Liver (tissue), 9 donors: ENCODE data around the gene TMEM233. TPM values are rescaled to one million over a fixed set of nuclear protein-coding genes. Genes with fewer than 3 reads are reported as not detected.

Experiments
- DNase-seq: peaks from one replicate; pipeline ENCODE4 v3.0.0-alpha.2; 2017; ENCODE audit warnings: low spot score
- H3K27ac ChIP-seq, 2 donors: one replicate each; pipeline ENCODE4 v1.7.0; 2013; ENCODE audit warnings: inconsistent platforms in 2 of 2, low read length in 2 of 2, control low read depth in 1 of 2, low read depth in 1 of 2, mild to moderate bottlenecking in 1 of 2
- H3K27me3 ChIP-seq, 4 donors: one replicate each; pipeline versions ENCODE4 v1.6.1 to v1.7.0; 2013; ENCODE audit warnings: low read length in 3 of 4, inconsistent platforms in 1 of 4, mild to moderate bottlenecking in 1 of 4, moderate library complexity in 1 of 4; ENCODE audit not compliant: control insufficient read depth in 4 of 4, insufficient read depth in 4 of 4
- H3K36me3 ChIP-seq, 4 donors: one replicate each; pipeline versions ENCODE4 v1.6.1 to v1.7.0; 2013; ENCODE audit warnings: low read length in 3 of 4, mild to moderate bottlenecking in 3 of 4, low read depth in 1 of 4, moderate library complexity in 1 of 4; ENCODE audit not compliant: control insufficient read depth in 4 of 4, insufficient read depth in 3 of 4
- H3K4me1 ChIP-seq, 4 donors: one replicate each; pipeline versions ENCODE4 v1.6.1 to v1.7.0; 2013; ENCODE audit warnings: low read length in 3 of 4, mild to moderate bottlenecking in 3 of 4, moderate library complexity in 1 of 4; ENCODE audit not compliant: control insufficient read depth in 4 of 4, insufficient read depth in 4 of 4
- H3K4me3 ChIP-seq, 3 donors: one replicate each; pipeline versions ENCODE4 v1.6.1 to v1.7.0; 2013; ENCODE audit warnings: low read length in 3 of 3, control low read depth in 1 of 3, low read depth in 1 of 3, mild to moderate bottlenecking in 1 of 3
- H3K9ac ChIP-seq, 2 donors: one replicate each; pipeline ENCODE4 v1.7.0; 2013; ENCODE audit warnings: low read length in 2 of 2, mild to moderate bottlenecking in 2 of 2, moderate library complexity in 2 of 2, control low read depth in 1 of 2, low read depth in 1 of 2
- H3K9me3 ChIP-seq, 4 donors: one replicate each; pipeline versions ENCODE4 v1.6.1 to v1.7.0; 2013; ENCODE audit warnings: low read length in 3 of 4; ENCODE audit not compliant: control insufficient read depth in 4 of 4
- ATF3 ChIP-seq: IDR thresholded peaks from 2 replicates; pipeline ENCODE4 v1.6.1; 2016; ENCODE audit warnings: antibody characterized with exemption
- CTCF ChIP-seq: fragments of 150-350 bp; IDR thresholded peaks from 2 replicates; pipeline ENCODE4 v1.5.1; 2017; ENCODE audit warnings: improper control_type of control experiment, low read depth, low read length; ENCODE audit not compliant: missing input control
- EGR1 ChIP-seq, 2 donors: IDR thresholded peaks; 2 replicates each; pipeline ENCODE4 v1.6.1; 2016 to 2018; ENCODE audit warnings: antibody characterized with exemption in 2 of 2, low read depth in 2 of 2
- FOXA1 ChIP-seq: IDR thresholded peaks from 2 replicates; pipeline ENCODE4 v1.6.1; 2016; ENCODE audit warnings: antibody characterized with exemption
- FOXA2 ChIP-seq: IDR thresholded peaks from 2 replicates; pipeline ENCODE4 v1.6.1; 2016; ENCODE audit warnings: antibody characterized with exemption
- GABPA ChIP-seq, 2 donors: IDR thresholded peaks in 1 of 2; conservative IDR thresholded peaks in 1 of 2; 2 replicates each; pipeline ENCODE4 v1.6.1; 2016; ENCODE audit warnings: antibody characterized with exemption in 2 of 2, mild to moderate bottlenecking in 1 of 2, moderate library complexity in 1 of 2
- HNF4A ChIP-seq, 2 donors: conservative IDR thresholded peaks; 2 replicates each; pipeline ENCODE4 v1.6.1; 2016; ENCODE audit warnings: antibody characterized with exemption in 2 of 2, mild to moderate bottlenecking in 2 of 2
- HNF4G ChIP-seq: IDR thresholded peaks from 2 replicates; pipeline ENCODE4 v1.6.1; 2016; ENCODE audit warnings: antibody characterized with exemption
- JUND ChIP-seq, 2 donors: IDR thresholded peaks; 2 replicates each; pipeline ENCODE4 v1.6.1; 2016; ENCODE audit warnings: antibody characterized with exemption in 2 of 2
- MAX ChIP-seq: IDR thresholded peaks from 2 replicates; pipeline ENCODE4 v1.6.1; 2016; ENCODE audit warnings: antibody characterized with exemption
- NR2F2 ChIP-seq: IDR thresholded peaks from 2 replicates; pipeline ENCODE4 v1.6.1; 2016; ENCODE audit warnings: antibody characterized with exemption
- RAD21 ChIP-seq, 2 donors: IDR thresholded peaks; 2 replicates each; pipeline ENCODE4 v1.6.1; 2016; ENCODE audit warnings: antibody characterized with exemption in 2 of 2, mild to moderate bottlenecking in 2 of 2
- REST ChIP-seq: IDR thresholded peaks from 2 replicates; pipeline ENCODE4 v1.6.1; 2016; ENCODE audit warnings: antibody characterized with exemption, mild to moderate bottlenecking
- RXRA ChIP-seq, 2 donors: IDR thresholded peaks; 2 replicates each; pipeline ENCODE4 v1.6.1; 2017 to 2018; ENCODE audit warnings: antibody characterized with exemption in 2 of 2, mild to moderate bottlenecking in 1 of 2
- SP1 ChIP-seq: IDR thresholded peaks from 2 replicates; pipeline ENCODE4 v1.6.1; 2018; ENCODE audit warnings: antibody characterized with exemption, mild to moderate bottlenecking
- TAF1 ChIP-seq: conservative IDR thresholded peaks from 2 replicates; pipeline ENCODE4 v1.6.1; 2016; ENCODE audit warnings: antibody characterized with exemption, mild to moderate bottlenecking
- YY1 ChIP-seq: IDR thresholded peaks from 2 replicates; pipeline ENCODE4 v1.6.1; 2016; ENCODE audit warnings: antibody characterized with exemption, mild to moderate bottlenecking
- WGBS: extraction: QIAGEN DNeasy Blood & Tissue Kit; methylation state at CpG from one replicate; pipeline ENCODE4 v1.1.7; 2013; 5-methylcytosine and 5-hydroxymethylcytosine counted together
- polyA plus RNA-seq, 2 donors: library from polyadenylated mRNA; stranded (reverse) in 1 of 2; unstranded in 1 of 2; fragments of 200-250 nt in 1 of 2; fragments of >200 nt in 1 of 2; fragmentation: Nextera tagmentation in 1 of 2; extraction: Ambion mirVana in 1 of 2; gene quantifications; one replicate each; pipeline versions ENCODE4 v1.2.1 to v1.2.3, GENCODE V29; 2013 to 2015
- total RNA-seq, 2 donors: library from RNA; depleted of rRNA; stranded (reverse); fragments of >200 nt; gene quantifications; one replicate each; pipeline ENCODE4 v1.2.3, GENCODE V29; 2014
- TF ChIP-seq, protein P1 (sequence below): IDR thresholded peaks from 2 replicates; pipeline ENCODE4 v1.6.1; 2016; ENCODE audit warnings: antibody characterized with exemption
- donor health status: healthy.
- donor health status: healthy.
- donor health status: healthy.
- donor health status: healthy.
- donor health status: healthy.

The TMEM233 gene
- total and polyA plus RNA-seq, 4 donors = 0.05 to 0.17 (median 0.09) TPM

- no peaks in the 10 kb centered on the region for H3K27me3 ChIP-seq
- 90% methylated on average over 10 of the region's 10 CpGs for WGBS
- no peak for TF ChIP-seq RAD21 (IDR thresholded peaks at IDR 0.05)
- TF ChIP-seq JUND (IDR thresholded peaks at IDR 0.05) = no peak
- TF ChIP-seq ATF3 = no peak
- no peak for TF ChIP-seq HNF4G
- no peak for TF ChIP-seq FOXA2
- no peak for TF ChIP-seq MAX
- no peak for TF ChIP-seq GABPA (IDR thresholded peaks at IDR 0.05 in 1 of 2, conservative IDR thresholded peaks at IDR 0.05 in 1 of 2)
- no peak overlapping the region for H3K4me3 ChIP-seq
- H3K27ac ChIP-seq = no peak overlapping the region
- H3K4me1 ChIP-seq = peaks cover 11 to 29% (median 21%) of the 10 kb centered on the region in 4 donors
- no peaks in the 10 kb centered on the region for H3K9me3 ChIP-seq
- DNase-seq = no peak
- peaks cover 0 to 58% (median 47%) of the 10 kb centered on the region in 4 donors for H3K36me3 ChIP-seq
- H3K9ac ChIP-seq = no peak overlapping the region
Measured at GRCh38 chr12:119679490-119679889, 85.9 kb downstream of the TMEM233 start.

DNA sequence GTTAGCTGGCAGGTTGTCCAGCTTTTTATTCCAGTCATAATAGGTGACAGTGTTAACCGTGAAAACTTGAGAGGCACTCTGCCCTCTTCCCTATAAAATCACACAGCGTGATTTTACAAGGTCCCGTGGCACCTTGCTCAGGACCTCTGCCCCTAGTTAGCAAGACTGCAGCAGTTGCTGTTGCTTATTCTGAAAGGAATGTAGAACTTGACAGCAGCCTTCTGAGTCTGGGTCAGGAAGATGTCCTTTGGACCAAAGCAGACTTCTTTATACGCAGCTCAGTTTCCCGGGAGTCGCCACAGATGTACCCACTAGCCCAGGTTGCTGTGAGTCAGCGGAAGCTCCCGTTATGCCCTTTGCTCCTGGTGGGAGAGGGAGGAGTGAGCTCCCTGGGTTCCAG lies 87.5 kb downstream of the TMEM233 start:
- Histone ChIP-seq H3K27ac (peak overlapping the region; percentile 48 to 88), H3K4me3 (no peak overlapping the region), H3K4me1 (peaks cover 16 to 36% (median 27%) of the 10 kb centered on the region in 4 donors), H3K9me3 (no peaks in the 10 kb centered on the region), H3K27me3 (no peaks in the 10 kb centered on the region), H3K9ac (no peak overlapping the region), H3K36me3 (peaks cover 0 to 45% (median 35%) of the 10 kb centered on the region in 4 donors)
- DNase-seq = no peak
- TF ChIP-seq HNF4G (no peak), RAD21 (IDR thresholded peaks at IDR 0.05) (no peak), HNF4A (conservative IDR thresholded peaks at IDR 0.05) (peak; percentile 20 to 38)
- WGBS = 53% methylated on average over 8 of the region's 8 CpGs

- TF ChIP-seq RAD21 (IDR thresholded peaks at IDR 0.05) (no peak), REST (no peak), FOXA1 (no peak), TAF1 (no peak), JUND (IDR thresholded peaks at IDR 0.05) (no peak), GABPA (IDR thresholded peaks at IDR 0.05 in 1 of 2, conservative IDR thresholded peaks at IDR 0.05 in 1 of 2) (no peak), CTCF (no peak), NR2F2 (no peak), ATF3 (no peak), SP1 (no peak), YY1 (no peak), EGR1 (IDR thresholded peaks at IDR 0.05; ENCODE audit: low read depth in 2 of 2) (no peak), RXRA (IDR thresholded peaks at IDR 0.05) (no peak)
- TF ChIP-seq, protein P1, sequence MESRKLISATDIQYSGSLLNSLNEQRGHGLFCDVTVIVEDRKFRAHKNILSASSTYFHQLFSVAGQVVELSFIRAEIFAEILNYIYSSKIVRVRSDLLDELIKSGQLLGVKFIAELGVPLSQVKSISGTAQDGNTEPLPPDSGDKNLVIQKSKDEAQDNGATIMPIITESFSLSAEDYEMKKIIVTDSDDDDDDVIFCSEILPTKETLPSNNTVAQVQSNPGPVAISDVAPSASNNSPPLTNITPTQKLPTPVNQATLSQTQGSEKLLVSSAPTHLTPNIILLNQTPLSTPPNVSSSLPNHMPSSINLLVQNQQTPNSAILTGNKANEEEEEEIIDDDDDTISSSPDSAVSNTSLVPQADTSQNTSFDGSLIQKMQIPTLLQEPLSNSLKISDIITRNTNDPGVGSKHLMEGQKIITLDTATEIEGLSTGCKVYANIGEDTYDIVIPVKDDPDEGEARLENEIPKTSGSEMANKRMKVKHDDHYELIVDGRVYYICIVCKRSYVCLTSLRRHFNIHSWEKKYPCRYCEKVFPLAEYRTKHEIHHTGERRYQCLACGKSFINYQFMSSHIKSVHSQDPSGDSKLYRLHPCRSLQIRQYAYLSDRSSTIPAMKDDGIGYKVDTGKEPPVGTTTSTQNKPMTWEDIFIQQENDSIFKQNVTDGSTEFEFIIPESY = no peak
- peak overlapping the region; percentile 86 to 88 for H3K27ac ChIP-seq
- 81% methylated on average over 9 of the region's 9 CpGs for WGBS
- H3K4me3 ChIP-seq = no peak overlapping the region
- H3K27me3 ChIP-seq = no peaks in the 10 kb centered on the region
- peak overlapping the region in 1 of 2 donors; percentile 50 for H3K9ac ChIP-seq
- peaks cover 21 to 45% (median 31%) of the 10 kb centered on the region in 4 donors for H3K4me1 ChIP-seq
- DNase-seq = no peak
- no peaks in the 10 kb centered on the region for H3K9me3 ChIP-seq
- peaks cover 0 to 37% (median 27%) of the 10 kb centered on the region in 4 donors for H3K36me3 ChIP-seq
Measured at GRCh38 chr12:119681728-119682638, 88.4 kb downstream of the TMEM233 start.
